ENCODE data around the gene PTPRF.

PTPRF gene

GRCh38 chr1:43650310-43651085 lies 119.8 kb downstream of the PTPRF start:
- peaks cover 12% of the 10 kb centered on the region for H3K36me3 ChIP-seq (replicated peaks; ENCODE audit: low read depth, low read length)
- H3K9me3 ChIP-seq (ENCODE audit: insufficient read depth, low read length): no peaks in the 10 kb centered on the region
- H3K79me2 ChIP-seq (ENCODE audit: low read length): peaks cover 21% of the 10 kb centered on the region
- H3K4me1 ChIP-seq (ENCODE audit: low read length): peaks cover 14% of the 10 kb centered on the region
- H3K9ac ChIP-seq (ENCODE audit: low read length): peak overlapping the region; percentile 87
- peak overlapping the region; percentile 75 for H3K4me2 ChIP-seq (ENCODE audit: low read length)
- TF ChIP-seq EZH2phosphoT487 (IDR thresholded peaks at IDR 0.05; ENCODE audit: low read depth): no peak
- TF ChIP-seq CTCF (IDR thresholded peaks at IDR 0.05; ENCODE audit: low read depth, low read length): no peak
- no peaks in the 10 kb centered on the region for H4K20me1 ChIP-seq (ENCODE audit: insufficient read depth, low read length)
- no peaks in the 10 kb centered on the region for H3K27me3 ChIP-seq (ENCODE audit: low read depth, low read length)
- peak overlapping the region; percentile 86; the same call in 1 of the 2 replicates for H2AFZ ChIP-seq (ENCODE audit: low read depth, low read length)
- H3K27ac ChIP-seq (ENCODE audit: low read length): peak overlapping the region; percentile 73
- peak overlapping the region; percentile 100 for H3K4me3 ChIP-seq (ENCODE audit: low read length)

GRCh38 chr1:43651188-43651587 lies 120.5 kb downstream of the PTPRF start:
- Histone ChIP-seq H3K4me1 (ENCODE audit: low read length) (peaks cover 14% of the 10 kb centered on the region), H3K79me2 (ENCODE audit: low read length) (peaks cover 21% of the 10 kb centered on the region), H3K27ac (ENCODE audit: low read length) (no peak overlapping the region), H3K36me3 (replicated peaks; ENCODE audit: low read depth, low read length) (peaks cover 17% of the 10 kb centered on the region), H3K27me3 (ENCODE audit: low read depth, low read length) (no peaks in the 10 kb centered on the region), H2AFZ (ENCODE audit: low read depth, low read length) (no peak overlapping the region), H3K4me2 (ENCODE audit: low read length) (peak overlapping the region; percentile 75), H3K4me3 (ENCODE audit: low read length) (peak overlapping the region; percentile 100), H4K20me1 (ENCODE audit: insufficient read depth, low read length) (no peaks in the 10 kb centered on the region), H3K9ac (ENCODE audit: low read length) (peak overlapping the region; percentile 87), H3K9me3 (ENCODE audit: insufficient read depth, low read length) (no peaks in the 10 kb centered on the region)
- TF ChIP-seq CTCF (IDR thresholded peaks at IDR 0.05; ENCODE audit: low read depth, low read length) (no peak), EZH2phosphoT487 (IDR thresholded peaks at IDR 0.05; ENCODE audit: low read depth) (no peak)

GRCh38 chr1:43651902-43652301 lies 121.2 kb downstream of the PTPRF start:
- TF ChIP-seq CTCF (IDR thresholded peaks at IDR 0.05; ENCODE audit: low read depth, low read length) (no peak), EZH2phosphoT487 (IDR thresholded peaks at IDR 0.05; ENCODE audit: low read depth) (no peak)
- Histone ChIP-seq H3K9me3 (ENCODE audit: insufficient read depth, low read length) (no peaks in the 10 kb centered on the region), H3K9ac (ENCODE audit: low read length) (no peak overlapping the region), H3K4me1 (ENCODE audit: low read length) (peaks cover 14% of the 10 kb centered on the region), H3K27ac (ENCODE audit: low read length) (no peak overlapping the region), H3K4me2 (ENCODE audit: low read length) (peak overlapping the region; percentile 75), H2AFZ (ENCODE audit: low read depth, low read length) (no peak overlapping the region), H3K4me3 (ENCODE audit: low read length) (peak overlapping the region; percentile 100), H3K27me3 (ENCODE audit: low read depth, low read length) (no peaks in the 10 kb centered on the region), H4K20me1 (ENCODE audit: insufficient read depth, low read length) (no peaks in the 10 kb centered on the region), H3K79me2 (ENCODE audit: low read length) (peaks cover 21% of the 10 kb centered on the region), H3K36me3 (replicated peaks; ENCODE audit: low read depth, low read length) (peaks cover 17% of the 10 kb centered on the region)

- H3K4me3 ChIP-seq (ENCODE audit: low read length): no peak overlapping the region
- peaks cover 17% of the 10 kb centered on the region for H3K36me3 ChIP-seq (replicated peaks; ENCODE audit: low read depth, low read length)
- H3K27me3 ChIP-seq (ENCODE audit: low read depth, low read length): no peaks in the 10 kb centered on the region
- H3K4me2 ChIP-seq (ENCODE audit: low read length): no peak overlapping the region
- no peak overlapping the region for H2AFZ ChIP-seq (ENCODE audit: low read depth, low read length)
- peaks cover 14% of the 10 kb centered on the region for H3K4me1 ChIP-seq (ENCODE audit: low read length)
- H3K79me2 ChIP-seq (ENCODE audit: low read length): peaks cover 21% of the 10 kb centered on the region
- no peak overlapping the region for H3K27ac ChIP-seq (ENCODE audit: low read length)
- no peaks in the 10 kb centered on the region for H3K9me3 ChIP-seq (ENCODE audit: insufficient read depth, low read length)
- TF ChIP-seq CTCF (IDR thresholded peaks at IDR 0.05; ENCODE audit: low read depth, low read length): no peak
- TF ChIP-seq EZH2phosphoT487 (IDR thresholded peaks at IDR 0.05; ENCODE audit: low read depth): no peak
- no peak overlapping the region for H3K9ac ChIP-seq (ENCODE audit: low read length)
- H4K20me1 ChIP-seq (ENCODE audit: insufficient read depth, low read length): no peaks in the 10 kb centered on the region
Observed at GRCh38 chr1:43653339-43653738, 122.7 kb downstream of the PTPRF start.

All from OCI-LY3 (cell line).